GM12801 (cell line): ENCODE results near the gene PPM1F.

Experiments used
- CTCF ChIP-seq: IDR thresholded peaks from one replicate; pipeline ENCODE4 v1.5.1; 2011; ENCODE audit warnings: control low read depth; ENCODE audit not compliant: insufficient read length; ENCODE audit errors: extremely low read depth

Gene PPM1F

GRCh38 chr22:21982338-21982965 is 29.8 kb upstream of the PPM1F start, which contains the start of gene TOP3B:
TSS of gene TOP3B (minus strand) at chr22:21982787. CDS start at chr22:21975709, 7,078 bp downstream.
- TF ChIP-seq CTCF, result no peak

GRCh38 chr22:21981874-21982273 is 29.2 kb upstream of the PPM1F start:
- TF ChIP-seq CTCF, result no peak

GRCh38 chr22:21980547-21980946 is 27.9 kb upstream of the PPM1F start:
- TF ChIP-seq CTCF, result no peak

GRCh38 chr22:21978564-21979386 is 26.1 kb upstream of the PPM1F start:
- TF ChIP-seq CTCF, result no peak

- no peak for TF ChIP-seq CTCF
These were observed 25.2 kb upstream of the PPM1F start for GRCh38 chr22:21977814-21978213.

GRCh38 chr22:21975854-21976345 is 23.3 kb upstream of the PPM1F start:
- TF ChIP-seq CTCF, result no peak

- no peak for TF ChIP-seq CTCF
These were observed 22.6 kb upstream of the PPM1F start for GRCh38 chr22:21975273-21975672.
